Endometrial microvascular endothelial cells (primary cell): ENCODE measurements around the gene STK40. TPM values are rescaled to one million over a fixed set of nuclear protein-coding genes. Genes with fewer than 3 reads are reported as not detected.

Experiments
- in situ Hi-C: cut with HindIII; loops from 2 replicates; pipeline ENCODE4 v1.10.0; 2017; ENCODE audit warnings: low sequenced_read_pairs, low pct_unique_long_range_greater_than_20kb; ENCODE audit errors: inconsistent ontology term
- total RNA-seq: library from RNA; depleted of rRNA; stranded (reverse); fragments of >200 nt; gene quantifications from one replicate; pipeline ENCODE4 v1.2.3, GENCODE V29; 2015; ENCODE audit errors: inconsistent ontology term

Gene STK40, protein sequence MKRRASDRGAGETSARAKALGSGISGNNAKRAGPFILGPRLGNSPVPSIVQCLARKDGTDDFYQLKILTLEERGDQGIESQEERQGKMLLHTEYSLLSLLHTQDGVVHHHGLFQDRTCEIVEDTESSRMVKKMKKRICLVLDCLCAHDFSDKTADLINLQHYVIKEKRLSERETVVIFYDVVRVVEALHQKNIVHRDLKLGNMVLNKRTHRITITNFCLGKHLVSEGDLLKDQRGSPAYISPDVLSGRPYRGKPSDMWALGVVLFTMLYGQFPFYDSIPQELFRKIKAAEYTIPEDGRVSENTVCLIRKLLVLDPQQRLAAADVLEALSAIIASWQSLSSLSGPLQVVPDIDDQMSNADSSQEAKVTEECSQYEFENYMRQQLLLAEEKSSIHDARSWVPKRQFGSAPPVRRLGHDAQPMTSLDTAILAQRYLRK
- total RNA-seq = 29.4 TPM

GRCh38 chr1:36385410-36386264 lies at the start of gene STK40:
Gene STK40 (minus strand): TSS chr1:36385924. CDS start chr1:36361332, 24,592 bp downstream.
- in situ Hi-C loops = no loop called here

GRCh38 chr1:36433102-36433501 lies 47.4 kb upstream of the STK40 start:
- in situ Hi-C loops = no loop called here

DNA sequence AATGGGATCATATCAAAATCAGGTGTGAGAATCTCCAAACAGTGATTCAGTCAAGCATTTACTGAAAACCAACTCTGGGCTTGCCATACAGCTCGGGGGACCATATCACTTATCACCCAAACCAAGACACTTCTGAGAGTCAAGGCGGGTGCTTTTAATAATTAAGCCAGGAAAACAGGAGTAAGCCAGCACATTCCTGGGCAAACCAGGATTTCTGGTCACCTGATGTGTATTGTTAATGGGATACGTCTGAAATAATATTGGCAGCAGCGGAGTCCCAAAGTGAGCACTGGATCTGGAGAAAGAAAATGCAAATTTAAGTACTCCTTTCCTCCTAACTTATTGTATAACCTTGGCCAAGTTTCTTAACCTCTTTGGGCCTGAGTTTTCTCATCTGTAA lies 46.9 kb upstream of the STK40 start:
- in situ Hi-C loops = no loop called here

DNA sequence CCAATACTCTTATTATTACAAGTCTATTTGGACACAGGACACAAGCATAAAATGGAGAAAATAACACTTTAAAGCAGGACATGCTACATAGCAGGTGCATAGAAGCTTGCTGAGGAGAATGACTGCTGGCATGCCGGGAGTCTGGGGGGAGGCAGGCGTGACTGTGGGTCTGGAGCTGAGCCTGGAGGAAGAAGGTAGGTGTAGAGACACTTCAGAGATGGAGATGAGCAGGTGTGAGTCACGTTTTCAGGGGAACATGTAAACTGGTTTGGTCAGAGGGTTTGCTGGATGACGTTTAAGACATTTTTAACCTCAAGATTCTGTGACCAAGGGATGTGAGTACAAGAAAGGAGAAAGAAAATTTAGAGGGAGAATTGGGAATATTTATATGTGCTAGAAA lies 40.1 kb upstream of the STK40 start:
- in situ Hi-C loops = no loop called here

DNA sequence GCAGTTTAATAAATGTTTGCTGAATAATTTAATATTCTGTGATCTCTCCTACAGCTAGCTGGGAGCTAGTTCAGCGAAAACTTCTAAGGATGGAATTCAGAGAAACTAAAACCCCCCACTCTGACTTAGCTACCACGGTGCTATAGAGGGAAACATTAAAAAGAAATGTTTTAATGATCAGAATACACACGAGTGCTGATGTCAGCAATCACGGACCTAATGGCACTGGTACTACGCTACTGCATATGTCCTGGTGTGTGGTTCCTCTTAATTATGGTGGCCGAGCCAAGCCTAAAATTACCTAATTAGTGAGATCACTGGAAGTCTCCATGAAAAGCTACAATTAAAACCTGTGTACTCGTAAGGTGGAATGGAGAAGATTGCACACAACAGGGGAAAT lies 35.9 kb upstream of the STK40 start:
- in situ Hi-C loops = no loop called here

GRCh38 chr1:36420836-36421317 lies 35.2 kb upstream of the STK40 start:
- in situ Hi-C loops = no loop called here

DNA sequence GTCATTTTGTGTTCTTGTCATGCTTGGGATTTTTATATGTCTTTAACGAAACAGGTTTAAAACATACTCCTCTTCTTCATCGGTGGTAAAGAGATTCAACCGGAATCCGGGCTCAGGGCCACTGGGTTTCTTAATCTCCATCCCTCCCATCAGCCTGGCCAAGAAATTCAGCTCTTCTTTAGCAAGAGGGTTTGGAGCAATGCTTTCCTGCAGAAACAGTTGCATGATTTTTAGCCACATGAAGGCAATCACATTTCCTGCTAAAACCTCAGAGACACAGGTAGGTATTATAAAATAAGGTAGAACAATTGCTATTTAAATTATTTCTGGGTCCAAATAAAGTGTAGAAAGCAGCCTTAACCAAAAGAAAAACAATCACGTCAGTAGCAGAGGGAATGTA lies 34.7 kb upstream of the STK40 start:
- in situ Hi-C loops = no loop called here

GRCh38 chr1:36419569-36419968 lies 33.8 kb upstream of the STK40 start:
- in situ Hi-C loops = no loop called here

DNA sequence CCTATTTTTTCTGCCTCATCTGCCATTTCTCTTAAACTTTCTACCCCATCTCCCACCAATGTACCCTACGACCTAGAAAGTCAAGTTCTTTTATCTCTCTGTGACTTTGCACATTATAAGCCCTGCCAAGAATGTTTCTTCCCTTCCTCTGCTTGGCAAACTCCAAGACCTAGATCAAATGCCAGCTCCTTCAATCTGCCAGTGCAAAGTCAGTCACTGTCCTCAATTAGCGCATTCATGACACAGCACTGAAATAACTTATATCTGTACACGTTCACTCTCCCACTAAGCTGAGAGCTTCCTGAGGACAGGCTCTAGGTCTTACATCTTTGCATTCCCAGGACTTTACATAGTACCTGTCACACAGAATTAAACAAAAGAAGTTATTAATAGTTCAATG lies 33.4 kb upstream of the STK40 start:
- in situ Hi-C loops = no loop called here

DNA sequence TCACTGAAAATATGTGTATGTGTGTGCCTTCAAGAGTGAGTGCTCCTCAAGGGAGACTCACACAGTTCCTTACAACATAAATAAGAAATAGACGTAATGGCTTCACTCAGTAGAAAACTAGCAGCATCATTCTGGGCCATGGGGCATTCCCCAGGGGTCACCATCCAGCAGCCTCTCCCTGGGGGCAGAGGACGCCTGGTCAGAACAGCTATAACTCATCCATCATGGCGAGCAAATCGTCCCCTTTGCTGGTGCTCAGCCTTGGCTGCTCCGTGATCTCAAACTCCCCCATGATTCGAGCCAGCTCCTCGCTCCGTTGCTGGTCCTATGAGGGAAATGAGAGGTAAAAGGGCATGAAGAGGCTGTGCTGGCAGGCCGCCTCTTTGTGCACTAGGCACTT lies 32.2 kb upstream of the STK40 start:
- in situ Hi-C loops = no loop called here

DNA sequence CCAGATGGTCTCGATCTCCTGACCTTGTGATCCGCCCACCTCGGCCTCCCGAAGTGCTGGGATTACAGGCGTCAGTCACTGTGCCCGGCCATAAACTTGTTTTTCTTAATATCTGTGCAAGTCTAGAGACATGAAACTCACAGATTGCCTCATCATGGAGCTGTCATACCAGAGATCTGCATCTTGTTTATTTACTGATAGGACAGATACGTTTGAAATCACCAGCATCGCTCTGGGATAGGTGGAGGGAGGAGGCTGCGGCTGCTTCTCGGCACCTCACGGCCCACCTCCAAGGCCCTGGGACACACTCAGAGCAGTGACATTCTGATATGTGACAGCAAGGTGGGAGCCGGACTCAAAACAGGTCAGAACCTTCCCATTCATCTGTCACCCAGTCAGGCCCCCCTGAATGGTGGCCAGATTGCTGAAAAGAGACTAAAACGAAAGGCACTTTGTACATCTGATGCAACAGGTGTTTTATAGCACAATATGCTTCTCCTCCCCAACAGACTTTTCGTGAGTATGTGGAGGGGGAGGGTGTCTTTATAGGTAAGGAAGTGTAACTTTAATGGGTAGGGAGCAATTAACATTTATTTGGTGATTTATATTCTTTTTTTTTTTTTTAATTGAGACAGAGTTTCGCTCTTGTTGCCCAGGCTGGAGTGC lies 30.1 kb upstream of the STK40 start:
- in situ Hi-C loops = no loop called here

DNA sequence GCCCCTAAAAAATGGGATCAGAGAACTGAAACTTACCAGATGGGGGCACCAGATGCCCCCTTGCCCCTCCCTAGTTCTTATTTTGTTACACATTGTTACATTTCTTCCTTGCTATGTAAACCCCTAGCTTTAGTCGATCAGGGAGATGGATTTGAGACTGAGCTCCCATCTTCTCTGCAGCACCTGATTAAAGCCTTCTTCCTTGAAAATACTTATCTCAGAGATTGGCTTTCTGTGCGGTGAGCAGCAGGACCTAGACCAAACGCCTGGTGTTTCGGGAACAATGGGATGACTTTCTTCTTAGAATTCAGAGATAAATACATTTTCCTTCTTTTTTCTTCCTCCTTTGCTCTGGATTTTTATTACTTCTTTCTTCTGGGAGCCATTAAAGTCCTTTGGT lies 28.7 kb upstream of the STK40 start:
- in situ Hi-C loops = no loop called here

DNA sequence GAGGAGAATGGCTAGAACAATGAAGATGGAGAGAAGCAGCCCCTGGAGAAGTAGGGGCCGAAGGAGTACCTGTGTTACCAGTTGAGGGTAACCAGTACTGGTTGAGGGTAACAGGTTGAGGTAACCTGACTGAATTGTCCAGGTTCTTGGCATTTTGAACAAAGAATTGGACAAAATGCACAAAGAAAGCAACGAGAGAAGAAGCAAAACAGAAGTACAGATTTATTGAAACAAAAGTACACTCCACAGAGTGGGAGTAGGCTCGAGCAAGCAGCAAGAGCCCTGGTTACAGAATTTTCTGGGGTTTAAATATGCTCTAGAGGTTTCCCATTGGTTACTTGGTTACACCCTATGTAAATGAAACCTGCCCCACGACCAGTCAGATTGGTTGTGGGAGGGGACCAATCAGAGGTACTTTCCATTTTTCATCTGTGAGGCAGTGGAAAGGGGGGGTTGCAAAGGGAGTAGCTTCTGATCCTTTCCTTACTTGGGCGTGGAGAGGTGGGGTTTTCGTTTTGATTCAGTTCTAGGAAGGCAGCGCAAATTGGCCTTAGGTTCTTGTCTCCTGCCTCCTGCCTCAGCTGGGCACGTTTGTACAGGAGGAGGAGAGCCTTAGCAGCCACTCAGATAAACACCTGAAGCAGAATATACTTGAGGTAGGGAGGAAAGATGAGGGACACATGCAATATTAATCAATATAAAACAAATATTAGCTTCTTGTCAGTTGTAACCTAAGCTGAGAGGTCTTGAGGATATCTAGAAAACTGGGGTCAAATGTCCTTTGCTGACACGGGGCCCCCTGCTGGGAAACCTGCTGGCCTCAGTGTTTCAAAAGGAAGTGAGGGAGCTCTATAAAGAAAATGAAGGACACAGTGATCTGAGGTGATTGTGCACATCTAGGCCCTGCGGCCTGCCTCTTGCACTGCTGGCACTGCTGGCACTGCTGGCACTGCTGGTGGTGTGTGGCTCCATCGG lies 26.2 kb upstream of the STK40 start:
- in situ Hi-C loops = no loop called here

DNA sequence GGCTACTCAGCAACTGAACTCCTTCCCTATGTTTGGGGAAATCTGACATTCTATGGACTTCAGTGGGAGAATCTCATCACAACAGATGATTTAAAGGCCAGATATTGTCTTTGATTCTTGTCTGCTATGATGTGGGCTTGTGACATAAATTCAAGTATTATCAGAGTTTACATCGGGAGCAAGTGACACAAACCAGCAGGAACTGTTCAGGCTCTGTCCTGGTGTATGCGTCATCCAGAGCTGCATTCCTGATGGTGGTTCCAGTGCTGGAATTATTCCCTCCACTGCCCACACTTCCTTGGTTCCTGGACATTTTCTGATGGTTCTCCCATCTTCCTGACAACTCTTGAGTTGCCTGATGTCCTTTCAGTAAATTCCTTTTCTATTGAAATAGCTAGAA lies 22.8 kb upstream of the STK40 start:
- in situ Hi-C loops = no loop called here

DNA sequence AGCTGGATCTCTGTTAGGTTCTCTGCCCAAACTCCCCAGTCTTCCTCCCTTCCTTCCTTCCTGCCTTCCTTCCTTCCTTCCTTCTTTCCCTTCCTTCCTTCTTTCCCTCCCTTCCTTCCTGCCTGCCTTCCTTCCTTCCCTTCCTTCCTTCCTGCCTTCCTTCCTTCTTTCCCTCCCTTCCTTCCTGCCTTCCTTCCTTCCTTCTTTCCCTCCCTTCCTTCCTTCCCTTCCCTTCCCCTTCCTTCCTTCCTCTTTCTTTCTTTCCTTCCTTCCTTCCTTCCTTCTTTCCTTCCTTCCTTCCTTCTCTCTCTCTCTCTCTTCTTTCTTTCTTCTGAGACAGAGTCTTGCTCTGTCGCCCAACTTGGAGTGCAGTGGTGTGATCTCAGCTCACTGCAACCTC lies 20.7 kb upstream of the STK40 start:
- in situ Hi-C loops = no loop called here

DNA sequence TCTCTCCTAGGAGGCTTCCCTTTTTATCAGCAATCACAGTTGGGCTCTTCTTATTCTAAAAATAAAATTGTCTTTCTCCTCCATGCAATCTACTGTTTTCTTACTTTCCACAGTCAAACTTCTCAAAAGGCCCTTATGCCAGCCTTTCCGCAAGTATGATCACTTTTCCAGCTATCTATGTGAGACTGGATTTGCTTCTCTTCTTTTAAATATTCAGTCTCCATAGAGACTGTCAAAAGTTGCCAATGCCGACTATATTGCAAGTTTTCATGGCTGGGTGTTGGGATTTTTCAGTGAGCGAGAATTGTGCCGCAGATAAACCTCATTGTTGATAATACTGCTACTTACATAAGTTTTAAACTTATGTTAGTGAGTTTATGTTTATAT lies 16.8 kb upstream of the STK40 start:
- in situ Hi-C loops = no loop called here

GRCh38 chr1:36401602-36402503 lies 16.1 kb upstream of the STK40 start:
- in situ Hi-C loops = no loop called here
